ENCODE measurements around the gene HOXC13. TPM values are rescaled to one million over a fixed set of nuclear protein-coding genes. Genes with fewer than 3 reads are reported as not detected.

Gene HOXC13
- total and polyA plus RNA-seq, 2 of the 13 experiments (the other 11 are each of a cell fraction or from before 2014, with no cell fraction given) = 0.07 TPM; not detected in 1

- ATAC-seq (no peak), FAIRE-seq (no peak), DNase-seq (ENCODE audit: low spot score) (no peak)
- in situ Hi-C loops (cut with HindIII; ENCODE audit: extremely low pct_ligation_motif_present, low pct_unique_long_range_greater_than_20kb) = no loop called here
- 29% methylated on average over 3 of the region's 3 CpGs for WGBS (ENCODE audit: low lambda C conversion rate)
- Histone ChIP-seq H2AFZ (ENCODE audit: low read length) (no peak overlapping the region), H3K4me3 (replicated peaks in 1 of 3; ENCODE audit: insufficient read depth in 1 of 3, low read depth in 2 of 3, low read length in 3 of 3) (no peak overlapping the region), H3K27me3 (ENCODE audit: control insufficient read depth in 1 of 2, insufficient read depth in 2 of 2, low read length in 2 of 2) (0 out of 5 replicates have a peak, but pooled peaks cover 0 to 4% of the 10 kb centered on the region in 2 experiments), H3K4me2 (ENCODE audit: low read depth, low read length) (no peak overlapping the region), H3K4me1 (ENCODE audit: insufficient read depth, low read length) (no peaks in the 10 kb centered on the region; the same call in 1 of the 2 replicates), H4K20me1 (ENCODE audit: insufficient read depth, low read length) (no peaks in the 10 kb centered on the region), H3K9ac (ENCODE audit: insufficient read depth, low read depth, low read length) (no peak overlapping the region), H3K27ac (ENCODE audit: extremely low read length, insufficient read depth, low read length) (no peak overlapping the region), H3K79me2 (ENCODE audit: insufficient read depth, low read length) (no peaks in the 10 kb centered on the region), H3K36me3 (replicated peaks in 1 of 2; ENCODE audit: control insufficient read depth in 1 of 2, insufficient read depth in 2 of 2, low read length in 2 of 2) (no peaks in the 10 kb centered on the region), H3K9me3 (ENCODE audit: low read length) (no peaks in the 10 kb centered on the region)
- ChIA-PET CTCF (ENCODE audit: low intra/inter-chr PET ratio, low total read pairs) (no interaction called here), POLR2A (no interaction called here)
- intact Hi-C loops (cut with micrococcal nuclease; ENCODE audit: unreplicated experiment) = no loop called here
- BruUV-seq (replicated peaks) = no TSS peak
- no peak for TF ChIP-seq KDM6A (CRISPR knock-in tag; IDR thresholded peaks at IDR 0.05; ENCODE audit: low read depth)
- TF ChIP-seq TFDP1 (CRISPR knock-in tag; IDR thresholded peaks at IDR 0.05; ENCODE audit: borderline replicate concordance) = no peak
- no peak for TF ChIP-seq ZBTB43 (CRISPR knock-in tag; conservative IDR thresholded peaks at IDR 0.05)
- peak; percentile 98 for TF ChIP-seq MAFF (IDR thresholded peaks at IDR 0.05; ENCODE audit: low read depth, low read length)
- TF ChIP-seq ZNF207 (IDR thresholded peaks at IDR 0.05; ENCODE audit: borderline replicate concordance) = no peak
- no peak for TF ChIP-seq MTERF4 (CRISPR knock-in tag; IDR thresholded peaks at IDR 0.05)
- no peak for TF ChIP-seq RAD51 (IDR thresholded peaks at IDR 0.05; ENCODE audit: borderline replicate concordance)
- TF ChIP-seq MAFK (conservative IDR thresholded peaks at IDR 0.05 in 1 of 2, IDR thresholded peaks at IDR 0.05 in 1 of 2; ENCODE audit: low read length in 2 of 2) = peak; percentile 95 to 99
- TF ChIP-seq ARID2 (CRISPR knock-in tag; IDR thresholded peaks at IDR 0.05; ENCODE audit: borderline replicate concordance) = no peak
Observed at GRCh38 chr12:53892762-53893395, 45.8 kb upstream of the HOXC13 start.

Data from HepG2 (cell line).